Psoas muscle (tissue), 8 donors: Measurements from ENCODE around the gene CRTAP. TPM values are rescaled to one million over a fixed set of nuclear protein-coding genes. Genes with fewer than 3 reads are reported as not detected.

Experiments
- ATAC-seq, 4 donors: fragments of 200-7000 bp; cut with Tn5 transposase; one replicate each; pipeline ENCODE4 v1.9.1; 2020; ENCODE audit warnings: moderate library complexity in 3 of 4, mild to moderate bottlenecking in 2 of 4
- DNase-seq, 2 donors: peaks; one replicate each; pipeline ENCODE4 v3.0.0-alpha.2; 2020
- H3K27ac ChIP-seq: fragments of 200-600 bp; one replicate; pipeline ENCODE4 v1.8.0; 2022
- H3K27me3 ChIP-seq, 3 donors: fragments of 200-600 bp in 1 of 3; one replicate each; pipeline versions ENCODE4 v1.6.1 to v1.8.0; 2013 to 2022; ENCODE audit warnings: low read length in 2 of 3, mild to moderate bottlenecking in 2 of 3, moderate library complexity in 1 of 3; ENCODE audit not compliant: insufficient read depth in 3 of 3
- H3K36me3 ChIP-seq, 2 donors: fragments of 200-600 bp in 1 of 2; one replicate each; pipeline versions ENCODE4 v1.6.1 to v1.8.0; 2013 to 2022; ENCODE audit warnings: low read depth in 1 of 2, mild to moderate bottlenecking in 1 of 2, moderate library complexity in 1 of 2; ENCODE audit not compliant: insufficient read depth in 1 of 2
- H3K4me1 ChIP-seq: fragments of 200-600 bp; one replicate; pipeline ENCODE4 v1.8.0; 2022
- H3K4me3 ChIP-seq: fragments of 200-600 bp; one replicate; pipeline ENCODE4 v1.8.0; 2022; ENCODE audit warnings: mild to moderate bottlenecking
- H3K9me3 ChIP-seq: fragments of 200-600 bp; one replicate; pipeline ENCODE4 v1.8.0; 2022
- CTCF ChIP-seq: fragments of 200-600 bp; IDR thresholded peaks from one replicate; pipeline ENCODE4 v1.8.0; 2022; ENCODE audit warnings: antibody characterized with exemption
- WGBS, 3 donors: extraction: QIAGEN DNeasy Blood & Tissue Kit; methylation state at CpG; one replicate each; pipeline versions ENCODE4 v1.1.6 to v1.1.7; 2013; 5-methylcytosine and 5-hydroxymethylcytosine counted together
- intact Hi-C, 2 donors: fragments of 100-400 bp; cut with DNase I; formaldehyde crosslinking; loops; one replicate each; pipeline versions ENCODE4 v1.11.0 to v1.14.2; 2022
- polyA plus RNA-seq, 3 donors: library from polyadenylated mRNA; stranded (reverse); fragments of 200-250 nt; gene quantifications; one replicate each; pipeline ENCODE4 v1.2.3, GENCODE V29; 2013
- total RNA-seq, 4 donors: library from RNA; stranded (reverse); fragmentation: NEBNext Ultra II Directional in 2 of 4; extraction: Animal tissue kit (Norgen Biotek cat#: 25700) in 2 of 4; gene quantifications; one replicate each; pipeline versions ENCODE4 v1.2.1 to v1.2.4, GENCODE V29; 2021 to 2023
- donor health status: healthy with polysubstance abuse.
- donor health status: DM: no; HTN: no; CAD: no; lungs with moderate emphysema.
- donor health status: Bipolar disorder and iron deficiency.
- donor health status: healthy.
- donor health status: DM: yes; HTN: yes; CAD: no.
- donor health status: DM: no; HTN: no; CAD: no.
- donor health status: DM: no; HTN: no; CAD: no.
- donor health status: DM: yes; HTN: yes; CAD: no.

Gene CRTAP
- total and polyA plus RNA-seq, 7 donors: 24.9 to 80.8 (median 56.3) TPM

DNA sequence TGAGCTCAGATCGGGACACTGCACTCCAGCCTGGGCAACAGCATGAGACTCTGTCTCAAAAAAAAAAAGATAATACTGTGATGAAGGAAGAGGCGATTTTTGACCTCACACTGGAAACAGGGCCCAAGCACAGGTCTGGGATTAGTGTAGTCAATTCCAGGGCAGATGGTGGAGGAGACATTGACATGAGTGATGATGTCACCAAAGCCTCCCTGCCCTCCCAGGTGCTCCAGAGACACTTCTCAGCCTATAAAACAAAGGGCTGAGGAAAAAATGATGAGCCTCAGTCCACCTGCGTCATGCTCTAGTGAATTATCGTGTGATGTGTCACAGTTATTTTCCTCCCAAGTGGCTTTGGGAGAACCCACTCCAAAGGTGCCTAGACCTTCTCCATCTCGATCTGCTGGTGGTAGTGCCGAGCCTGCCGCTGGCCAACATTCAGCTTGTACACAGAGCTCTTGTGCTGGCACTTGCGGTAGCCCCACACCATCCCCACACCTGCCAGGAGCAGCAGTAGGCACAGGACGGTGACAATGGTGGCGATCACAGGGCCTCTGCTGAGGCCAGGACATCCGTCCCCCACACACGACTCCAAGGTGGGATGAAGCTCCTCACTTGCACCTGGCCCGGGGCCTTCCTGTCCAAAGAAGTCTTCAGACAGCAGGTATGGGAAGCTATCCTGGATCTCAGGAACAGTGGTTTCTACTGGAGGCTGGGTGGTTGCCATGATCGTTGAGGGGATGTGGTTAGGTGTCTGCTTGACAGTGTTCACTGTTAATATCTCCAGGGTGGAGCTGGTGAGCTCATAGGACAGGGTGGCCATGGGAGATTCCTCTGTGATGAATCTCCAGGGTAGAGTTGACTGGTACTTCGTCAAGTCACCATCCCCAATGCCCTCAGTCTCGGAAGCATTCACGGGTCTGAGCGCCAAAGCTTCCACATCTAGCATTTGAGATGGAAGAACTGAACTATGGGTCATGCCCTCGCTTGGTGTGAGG lies 38.8 kb downstream of the CRTAP start:
- WGBS, 3 donors: 93 to 95% (median 95%) methylated on average over 19 of the region's 19 CpGs
- no peak for TF ChIP-seq CTCF
- no peak overlapping the region for H3K4me3 ChIP-seq
- DNase-seq: no peak
- no peaks in the 10 kb centered on the region for H3K36me3 ChIP-seq
- no peaks in the 10 kb centered on the region for H3K4me1 ChIP-seq
- H3K27me3 ChIP-seq: no peaks in the 10 kb centered on the region
- intact Hi-C loops: no loop called here
- no peaks in the 10 kb centered on the region for H3K9me3 ChIP-seq
- ATAC-seq: no peak
- H3K27ac ChIP-seq: no peak overlapping the region

DNA sequence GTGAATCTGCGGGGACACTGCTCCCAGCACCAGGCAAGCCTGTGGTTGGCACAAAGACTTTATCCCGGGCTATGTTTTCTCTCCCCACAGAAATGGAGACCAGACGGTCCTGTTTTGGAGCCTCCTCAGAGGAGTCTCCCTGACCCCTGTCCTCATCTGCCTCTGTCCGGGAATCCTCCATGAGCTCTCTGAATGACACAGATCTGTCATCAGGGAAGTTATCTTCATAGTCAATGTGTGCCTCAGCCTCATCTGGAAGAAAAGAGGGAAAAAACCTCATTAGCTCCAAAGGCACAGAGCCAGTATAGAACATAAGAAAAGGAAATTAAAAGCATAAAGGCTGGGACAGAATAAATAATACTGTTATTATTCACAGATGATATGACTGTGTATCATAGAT lies 40.0 kb downstream of the CRTAP start:
- Histone ChIP-seq H3K27ac (no peak overlapping the region), H3K36me3 (no peaks in the 10 kb centered on the region), H3K4me1 (no peaks in the 10 kb centered on the region), H3K4me3 (no peak overlapping the region), H3K27me3 (no peaks in the 10 kb centered on the region), H3K9me3 (no peaks in the 10 kb centered on the region)
- no peak for DNase-seq
- intact Hi-C loops: no loop called here
- WGBS, 3 donors: 85 to 87% (median 85%) methylated on average over 4 of the region's 4 CpGs
- ATAC-seq: no peak
- no peak for TF ChIP-seq CTCF

DNA sequence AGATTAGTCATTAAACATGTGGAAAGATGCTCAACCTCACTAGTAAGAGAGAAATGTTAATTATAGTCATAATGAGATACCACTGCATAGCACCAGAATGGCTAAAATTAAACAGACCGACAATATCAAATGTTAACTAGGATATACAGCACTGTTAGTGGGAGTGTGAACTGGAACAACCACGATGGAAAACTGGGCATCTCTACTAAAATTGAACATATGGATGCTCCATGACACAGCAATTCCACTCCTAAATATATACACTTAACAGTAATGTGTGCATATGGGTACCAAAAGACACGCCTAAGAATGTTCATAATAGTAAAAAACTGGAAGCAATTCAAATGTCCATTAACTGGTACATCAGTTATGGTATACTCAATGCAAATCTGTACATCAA lies 41.5 kb downstream of the CRTAP start:
- Histone ChIP-seq H3K4me1 (no peaks in the 10 kb centered on the region), H3K4me3 (no peak overlapping the region), H3K27ac (no peak overlapping the region), H3K27me3 (no peaks in the 10 kb centered on the region), H3K9me3 (no peaks in the 10 kb centered on the region), H3K36me3 (no peaks in the 10 kb centered on the region)
- WGBS, 3 donors: 59 to 75% (median 65%) methylated on average over 3 of the region's 3 CpGs
- TF ChIP-seq CTCF: no peak
- ATAC-seq (no peak), DNase-seq (no peak)
- intact Hi-C loops: no loop called here

GRCh38 chr3:33159234-33159633 lies 45.4 kb downstream of the CRTAP start:
- no peak for TF ChIP-seq CTCF
- DNase-seq: no peak
- H3K4me1 ChIP-seq: no peaks in the 10 kb centered on the region
- H3K27ac ChIP-seq: no peak overlapping the region
- intact Hi-C loops: no loop called here
- H3K36me3 ChIP-seq: no peaks in the 10 kb centered on the region
- H3K4me3 ChIP-seq: no peak overlapping the region
- H3K27me3 ChIP-seq: no peaks in the 10 kb centered on the region
- 90 to 95% (median 93%) methylated on average over 4 of the region's 4 CpGs for WGBS, 3 donors
- no peak for ATAC-seq
- H3K9me3 ChIP-seq: no peaks in the 10 kb centered on the region
